ENCODE measurements around the gene LRIT3.

DNA sequence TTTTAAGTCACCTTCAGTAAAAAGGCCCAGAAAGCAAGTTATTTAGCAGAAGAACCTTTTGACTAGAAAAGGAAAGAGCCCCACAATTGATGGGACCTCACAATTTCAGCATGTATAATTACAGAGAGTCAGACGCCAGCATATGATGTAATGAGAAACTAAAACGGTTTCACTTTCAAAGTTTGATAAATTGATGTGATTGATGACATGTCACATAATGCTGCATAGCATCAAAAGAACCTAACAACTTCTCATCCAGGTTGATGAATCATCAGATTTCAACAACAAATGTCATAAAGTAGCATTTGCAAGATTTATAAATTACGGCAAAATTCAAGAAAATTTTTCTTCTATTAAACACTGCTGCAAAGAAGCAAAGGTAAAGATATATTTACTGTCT lies 36.2 kb upstream of the LRIT3 start:
- TF ChIP-seq, protein P1, sequence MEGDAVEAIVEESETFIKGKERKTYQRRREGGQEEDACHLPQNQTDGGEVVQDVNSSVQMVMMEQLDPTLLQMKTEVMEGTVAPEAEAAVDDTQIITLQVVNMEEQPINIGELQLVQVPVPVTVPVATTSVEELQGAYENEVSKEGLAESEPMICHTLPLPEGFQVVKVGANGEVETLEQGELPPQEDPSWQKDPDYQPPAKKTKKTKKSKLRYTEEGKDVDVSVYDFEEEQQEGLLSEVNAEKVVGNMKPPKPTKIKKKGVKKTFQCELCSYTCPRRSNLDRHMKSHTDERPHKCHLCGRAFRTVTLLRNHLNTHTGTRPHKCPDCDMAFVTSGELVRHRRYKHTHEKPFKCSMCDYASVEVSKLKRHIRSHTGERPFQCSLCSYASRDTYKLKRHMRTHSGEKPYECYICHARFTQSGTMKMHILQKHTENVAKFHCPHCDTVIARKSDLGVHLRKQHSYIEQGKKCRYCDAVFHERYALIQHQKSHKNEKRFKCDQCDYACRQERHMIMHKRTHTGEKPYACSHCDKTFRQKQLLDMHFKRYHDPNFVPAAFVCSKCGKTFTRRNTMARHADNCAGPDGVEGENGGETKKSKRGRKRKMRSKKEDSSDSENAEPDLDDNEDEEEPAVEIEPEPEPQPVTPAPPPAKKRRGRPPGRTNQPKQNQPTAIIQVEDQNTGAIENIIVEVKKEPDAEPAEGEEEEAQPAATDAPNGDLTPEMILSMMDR (conservative IDR thresholded peaks at IDR 0.05): no peak
- no peak for TF ChIP-seq EZH2 (IDR thresholded peaks at IDR 0.05; ENCODE audit: low read depth)

Data from PC-9 (cell line).